Ascending aorta (tissue), 2 donors: ENCODE measurements around the gene ZNF337. TPM values are rescaled to one million over a fixed set of nuclear protein-coding genes. Genes with fewer than 3 reads are reported as not detected.

ENCODE experiments used
- DNase-seq, 2 donors: peaks; one replicate each; pipeline ENCODE4 v3.0.0-alpha.2; 2019; ENCODE audit warnings: low spot score in 2 of 2
- H3K27ac ChIP-seq, 2 donors: fragments of 200-600 bp; sonication (generic); one replicate each; pipeline ENCODE4 v1.5.1; 2016 to 2017; ENCODE audit warnings: mild to moderate bottlenecking in 1 of 2
- H3K27me3 ChIP-seq: fragments of 200-600 bp; sonication (generic); one replicate; pipeline ENCODE4 v1.5.1; 2017
- H3K36me3 ChIP-seq, 2 donors: fragments of 200-600 bp; sonication (generic); one replicate each; pipeline ENCODE4 v1.5.1; 2016
- H3K4me1 ChIP-seq, 2 donors: fragments of 200-600 bp; sonication (generic); one replicate each; pipeline ENCODE4 v1.5.1; 2016 to 2017; ENCODE audit warnings: mild to moderate bottlenecking in 1 of 2
- H3K4me3 ChIP-seq, 2 donors: fragments of 200-600 bp; sonication (generic); one replicate each; pipeline ENCODE4 v1.5.1; 2016 to 2017; ENCODE audit warnings: mild to moderate bottlenecking in 1 of 2
- H3K9me3 ChIP-seq, 2 donors: fragments of 200-600 bp; sonication (generic); one replicate each; pipeline ENCODE4 v1.5.1; 2016
- intact Hi-C: fragments of 100-400 bp; cut with DNase I; formaldehyde crosslinking; loops from one replicate; pipeline ENCODE4 v1.15.1; 2023
- total RNA-seq: library from RNA; depleted of rRNA; stranded (reverse); fragments of >200 nt; gene quantifications from one replicate; pipeline ENCODE4 v1.1.0, GENCODE V29; 2016
- TF ChIP-seq, protein P1 (sequence below), 3 experiments: fragments of 200-600 bp in 2 of 3; fragments of 450-650 bp in 1 of 3; sonication (generic) in 2 of 3; IDR thresholded peaks; one replicate each; pipeline ENCODE4 v1.5.1; 2016 to 2019; ENCODE audit warnings: antibody characterized with exemption in 3 of 3, mild to moderate bottlenecking in 1 of 3, moderate library complexity in 1 of 3

Gene ZNF337
- total RNA-seq, 1 donor from 2014 or later, result 3.4 TPM

DNA sequence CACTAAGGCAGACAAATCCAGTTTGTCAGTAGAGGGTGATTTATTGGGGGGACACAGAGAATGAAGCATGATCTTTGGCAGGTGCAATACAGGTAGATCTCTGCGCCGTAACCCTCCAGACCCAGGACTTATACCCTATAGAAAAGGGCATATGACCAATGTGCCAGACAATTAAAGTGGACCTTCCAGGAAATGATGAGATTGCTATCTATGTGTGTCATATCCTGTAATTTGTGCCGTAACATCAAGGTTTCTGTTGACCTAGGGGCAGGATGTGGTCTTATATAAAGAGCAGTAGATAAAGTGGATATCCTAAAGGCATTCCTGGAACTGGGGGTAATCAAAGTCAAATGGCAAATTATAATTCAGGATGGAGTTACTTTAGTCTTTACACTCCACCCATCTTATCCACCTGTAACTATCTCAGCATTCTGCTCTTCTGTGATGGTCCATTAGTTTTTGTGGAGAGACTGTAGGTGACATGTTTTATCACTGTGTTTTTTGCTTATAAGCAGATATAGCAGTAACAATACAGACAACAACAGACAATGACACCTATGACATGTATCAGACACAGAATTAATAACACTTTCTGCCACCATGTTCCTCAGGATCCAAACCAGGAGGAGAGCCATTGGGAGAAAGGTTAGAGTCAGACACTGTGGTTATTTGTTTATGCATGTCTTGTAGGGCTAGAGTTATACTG, 43.1 kb upstream of the ZNF337 start:
- Histone ChIP-seq H3K27me3 (no peaks in the 10 kb centered on the region), H3K36me3 (peaks cover 0 to 1% of the 10 kb centered on the region in 2 donors), H3K4me1 (no peaks in the 10 kb centered on the region), H3K9me3 (peaks cover 0 to 7% of the 10 kb centered on the region in 2 donors), H3K4me3 (no peak overlapping the region), H3K27ac (no peak overlapping the region)
- intact Hi-C loops, result no loop called here
- TF ChIP-seq, protein P1, sequence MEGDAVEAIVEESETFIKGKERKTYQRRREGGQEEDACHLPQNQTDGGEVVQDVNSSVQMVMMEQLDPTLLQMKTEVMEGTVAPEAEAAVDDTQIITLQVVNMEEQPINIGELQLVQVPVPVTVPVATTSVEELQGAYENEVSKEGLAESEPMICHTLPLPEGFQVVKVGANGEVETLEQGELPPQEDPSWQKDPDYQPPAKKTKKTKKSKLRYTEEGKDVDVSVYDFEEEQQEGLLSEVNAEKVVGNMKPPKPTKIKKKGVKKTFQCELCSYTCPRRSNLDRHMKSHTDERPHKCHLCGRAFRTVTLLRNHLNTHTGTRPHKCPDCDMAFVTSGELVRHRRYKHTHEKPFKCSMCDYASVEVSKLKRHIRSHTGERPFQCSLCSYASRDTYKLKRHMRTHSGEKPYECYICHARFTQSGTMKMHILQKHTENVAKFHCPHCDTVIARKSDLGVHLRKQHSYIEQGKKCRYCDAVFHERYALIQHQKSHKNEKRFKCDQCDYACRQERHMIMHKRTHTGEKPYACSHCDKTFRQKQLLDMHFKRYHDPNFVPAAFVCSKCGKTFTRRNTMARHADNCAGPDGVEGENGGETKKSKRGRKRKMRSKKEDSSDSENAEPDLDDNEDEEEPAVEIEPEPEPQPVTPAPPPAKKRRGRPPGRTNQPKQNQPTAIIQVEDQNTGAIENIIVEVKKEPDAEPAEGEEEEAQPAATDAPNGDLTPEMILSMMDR (IDR thresholded peaks at IDR 0.05), result no peak
- DNase-seq, result no peak

DNA sequence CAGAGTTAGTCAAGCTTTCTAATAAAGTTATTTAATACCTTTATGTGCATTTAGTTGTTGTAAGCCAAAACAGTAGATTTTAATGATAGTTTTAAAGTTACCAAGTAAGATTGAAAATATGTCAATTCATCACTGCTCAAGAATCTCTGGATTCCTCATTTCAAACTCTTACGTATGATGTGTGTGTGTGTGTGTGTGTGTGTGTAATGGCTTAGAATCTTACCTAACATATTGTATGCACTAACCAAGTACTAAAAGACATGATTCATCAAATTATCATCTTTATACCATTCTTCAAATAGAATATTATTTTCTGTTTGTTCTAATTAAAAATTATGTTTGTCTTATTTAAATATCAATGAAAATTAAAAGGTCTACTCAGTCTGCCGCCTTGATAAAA, 41.5 kb upstream of the ZNF337 start:
- H3K27me3 ChIP-seq, result no peaks in the 10 kb centered on the region
- DNase-seq, result no peak
- H3K36me3 ChIP-seq, result peaks cover 0 to 3% of the 10 kb centered on the region in 2 donors
- no peak overlapping the region for H3K27ac ChIP-seq
- H3K4me1 ChIP-seq, result no peaks in the 10 kb centered on the region
- TF ChIP-seq, protein P1 (IDR thresholded peaks at IDR 0.05), result no peak
- no peak overlapping the region for H3K4me3 ChIP-seq
- intact Hi-C loops, result no loop called here
- peaks cover 0 to 7% of the 10 kb centered on the region in 2 donors for H3K9me3 ChIP-seq

DNA sequence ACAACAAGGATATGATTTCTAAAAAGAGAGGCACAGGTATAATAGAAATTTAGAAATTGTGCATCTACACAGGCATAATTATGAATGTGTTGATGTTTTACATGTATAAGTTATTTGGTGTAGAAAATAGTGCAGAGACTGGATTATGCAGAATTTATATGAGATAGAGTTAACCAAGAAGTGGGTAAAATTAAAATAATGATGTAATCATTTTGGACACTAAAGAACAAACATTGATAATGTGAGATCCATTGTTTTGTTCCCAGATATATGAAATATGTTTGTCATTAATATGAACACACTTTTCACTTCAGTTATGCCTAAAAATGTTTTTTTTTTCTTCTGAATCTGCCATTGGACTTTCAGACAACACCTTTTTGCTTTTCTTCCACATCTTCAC, 37.2 kb upstream of the ZNF337 start:
- H3K36me3 ChIP-seq, result peaks cover 0 to 3% of the 10 kb centered on the region in 2 donors
- H3K27me3 ChIP-seq, result no peaks in the 10 kb centered on the region
- intact Hi-C loops, result no loop called here
- TF ChIP-seq, protein P1 (IDR thresholded peaks at IDR 0.05), result no peak
- no peak for DNase-seq
- H3K4me1 ChIP-seq, result no peaks in the 10 kb centered on the region
- no peak overlapping the region for H3K27ac ChIP-seq
- no peak overlapping the region for H3K4me3 ChIP-seq
- peaks cover 0 to 7% of the 10 kb centered on the region in 2 donors for H3K9me3 ChIP-seq

DNA sequence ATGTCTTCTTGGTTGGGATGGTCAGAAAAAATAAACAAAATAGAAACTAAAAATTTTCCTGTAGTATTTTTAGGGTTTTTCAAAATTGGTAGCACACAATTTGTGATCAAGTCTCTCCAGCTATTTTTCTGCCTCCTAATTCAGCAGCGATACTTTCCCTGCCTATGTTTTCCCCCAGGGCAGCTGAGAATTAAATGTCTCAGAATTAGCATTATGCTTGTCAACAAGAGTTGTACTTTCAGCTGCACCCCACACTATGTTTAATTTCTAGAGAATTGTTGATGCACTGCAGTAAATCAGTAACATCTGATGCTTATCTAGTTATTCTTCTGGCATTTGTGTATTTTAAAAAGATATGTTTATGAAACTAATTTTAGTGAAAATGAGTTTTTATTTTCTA, 34.2 kb upstream of the ZNF337 start:
- Histone ChIP-seq H3K4me1 (no peaks in the 10 kb centered on the region), H3K9me3 (peaks cover 10 to 14% of the 10 kb centered on the region in 2 donors), H3K27me3 (no peaks in the 10 kb centered on the region), H3K27ac (no peak overlapping the region), H3K36me3 (peaks cover 0 to 3% of the 10 kb centered on the region in 2 donors), H3K4me3 (no peak overlapping the region)
- intact Hi-C loops, result no loop called here
- TF ChIP-seq, protein P1 (IDR thresholded peaks at IDR 0.05), result no peak
- DNase-seq, result no peak

DNA sequence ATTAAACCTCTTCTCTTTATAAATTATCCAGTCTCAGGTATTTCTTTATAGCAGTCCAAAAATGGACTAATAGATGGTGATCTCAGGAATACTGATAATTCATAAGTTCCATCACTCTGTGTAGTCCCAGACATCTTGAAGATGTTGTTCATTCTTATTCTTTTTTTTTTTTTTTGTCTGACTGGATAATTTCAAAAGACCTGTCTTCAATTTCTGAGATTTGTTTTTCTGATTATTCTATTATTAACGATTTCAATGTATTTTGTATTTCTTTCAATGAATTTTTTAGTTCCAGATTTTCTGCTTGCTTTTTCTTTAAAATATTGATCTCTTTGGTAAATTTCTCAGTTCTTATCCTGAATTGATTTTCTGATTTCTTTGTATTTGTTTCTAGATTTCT, 29.7 kb upstream of the ZNF337 start:
- Histone ChIP-seq H3K4me1 (no peaks in the 10 kb centered on the region), H3K27ac (no peak overlapping the region), H3K9me3 (peaks cover 18 to 52% of the 10 kb centered on the region in 2 donors), H3K36me3 (no peaks in the 10 kb centered on the region), H3K27me3 (no peaks in the 10 kb centered on the region), H3K4me3 (no peak overlapping the region)
- TF ChIP-seq, protein P1 (IDR thresholded peaks at IDR 0.05), result no peak
- intact Hi-C loops, result no loop called here
- DNase-seq, result no peak
